ENCODE results near the gene KCNE3.

Gene KCNE3

DNA sequence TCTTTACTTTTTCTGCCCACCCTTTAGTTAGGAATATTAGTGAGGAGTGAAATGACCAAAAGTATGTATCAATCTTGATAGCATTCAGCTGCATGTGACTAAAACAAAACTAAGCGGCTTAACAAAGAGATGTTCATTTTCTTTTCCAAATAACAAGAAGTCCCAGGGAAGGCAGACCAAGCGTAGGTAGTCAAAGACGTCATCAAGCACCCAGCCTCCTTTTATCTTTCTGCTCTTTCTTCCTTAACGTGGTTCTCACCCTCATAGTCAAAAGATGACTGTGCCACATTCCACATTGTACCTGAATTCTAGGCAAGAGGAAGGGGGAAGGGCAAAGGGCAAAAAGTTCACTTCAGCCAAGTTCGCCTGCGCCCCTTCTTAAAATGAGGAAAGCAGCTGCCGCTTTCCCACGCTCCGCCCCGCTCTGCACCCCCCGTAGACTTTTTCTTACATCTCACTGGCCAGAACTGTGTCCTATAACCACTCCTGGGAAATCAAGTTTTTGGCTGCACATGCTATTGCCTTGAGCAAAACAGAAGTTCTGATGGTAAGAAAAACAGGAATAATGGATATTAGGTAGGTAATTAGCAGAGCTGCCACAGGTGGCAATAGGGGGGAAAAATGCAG lies 54.5 kb downstream of the KCNE3 start:
- H3K9me3 Mint-ChIP-seq = no peaks in the 10 kb centered on the region

DNA sequence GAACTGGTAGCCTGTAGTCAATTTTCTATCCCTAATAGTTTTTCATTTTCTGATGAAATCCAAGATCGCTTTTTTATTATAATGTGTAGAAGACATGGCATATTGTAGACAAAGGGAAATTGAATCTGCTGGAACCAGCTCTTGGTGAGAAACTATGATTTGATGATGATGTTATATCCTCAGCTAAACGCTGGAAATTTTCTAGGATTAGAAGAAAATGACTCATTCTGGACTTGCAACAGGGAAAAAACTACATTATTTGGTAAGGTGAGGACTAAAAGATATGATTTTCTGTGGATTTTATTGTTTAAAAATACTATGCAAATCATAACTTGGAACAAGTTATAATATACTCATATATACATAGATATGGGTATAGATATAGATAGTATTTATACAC lies 55.0 kb downstream of the KCNE3 start:
- Mint-ChIP-seq H3K9me3 (no peaks in the 10 kb centered on the region), H3K27ac (no peak overlapping the region), H3K27me3 (ENCODE audit: low read depth) (peaks cover under 1% of the 10 kb centered on the region), H3K4me3 (no peak overlapping the region), H3K4me1 (ENCODE audit: low read depth) (peaks cover 12% of the 10 kb centered on the region), H3K36me3 (ENCODE audit: low read depth) (no peaks in the 10 kb centered on the region)
- DNase-seq (ENCODE audit: low spot score) = no peak

More for the DNA sequence above, 54.5 kb downstream of the KCNE3 start:
- peak; percentile 32 for DNase-seq (ENCODE audit: low spot score)
- H3K4me3 Mint-ChIP-seq = no peak overlapping the region
- H3K27ac Mint-ChIP-seq = no peak overlapping the region
- peaks cover 18% of the 10 kb centered on the region for H3K4me1 Mint-ChIP-seq (ENCODE audit: low read depth)
- H3K27me3 Mint-ChIP-seq (ENCODE audit: low read depth) = no peaks in the 10 kb centered on the region
- H3K36me3 Mint-ChIP-seq (ENCODE audit: low read depth) = no peaks in the 10 kb centered on the region

- no peak for DNase-seq (ENCODE audit: low spot score)
- H3K9me3 Mint-ChIP-seq = no peaks in the 10 kb centered on the region
- no peak overlapping the region for H3K4me3 Mint-ChIP-seq
- no peak overlapping the region for H3K27ac Mint-ChIP-seq
- peaks cover 7% of the 10 kb centered on the region for H3K4me1 Mint-ChIP-seq (ENCODE audit: low read depth)
- no peaks in the 10 kb centered on the region for H3K36me3 Mint-ChIP-seq (ENCODE audit: low read depth)
- H3K27me3 Mint-ChIP-seq (ENCODE audit: low read depth) = peaks cover 9% of the 10 kb centered on the region
Measured at GRCh38 chr11:74409633-74410032, 57.7 kb downstream of the KCNE3 start.
